ENCODE measurements around the gene RGS3. TPM values are rescaled to one million over a fixed set of nuclear protein-coding genes. Genes with fewer than 3 reads are reported as not detected.

The RGS3 gene
- total RNA-seq, 2 experiments from 2014 or later: 22.8 to 32.9 TPM

DNA sequence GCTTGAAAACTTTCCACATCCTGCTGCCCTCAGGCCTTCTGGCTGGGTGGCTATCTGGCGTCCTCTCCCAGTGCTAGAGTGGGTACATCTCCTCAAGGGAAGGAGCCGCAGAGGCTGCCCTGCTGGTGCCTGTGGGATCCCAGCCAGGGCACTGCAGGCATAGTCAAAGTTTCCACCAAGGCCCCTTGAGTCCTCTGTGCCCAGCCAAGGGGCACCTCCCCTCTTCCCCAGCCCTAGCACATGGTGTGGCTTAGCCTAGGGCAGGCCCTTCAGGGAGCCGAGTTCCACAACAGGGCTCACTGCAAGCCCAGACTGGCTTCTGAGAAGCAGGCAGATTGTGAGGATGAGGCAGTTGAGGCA, 103.2 kb downstream of the RGS3 start:
- Histone ChIP-seq H3K4me3 (ENCODE audit: low read depth, low read length, poor library complexity, severe bottlenecking) (no peak overlapping the region), H3K4me1 (ENCODE audit: insufficient read depth, low read length, poor library complexity, severe bottlenecking) (peaks cover 12% of the 10 kb centered on the region), H3K79me2 (ENCODE audit: insufficient read depth, low read depth, low read length) (no peaks in the 10 kb centered on the region), H3K9me2 (ENCODE audit: insufficient read depth, low read length) (no peaks in the 10 kb centered on the region), H3K4me2 (ENCODE audit: low read length) (no peak overlapping the region), H3K27ac (ENCODE audit: low read depth, low read length, poor library complexity, severe bottlenecking) (no peak overlapping the region), H2AFZ (ENCODE audit: low read length) (no peak overlapping the region), H4K20me1 (ENCODE audit: insufficient read depth, low read length) (no peaks in the 10 kb centered on the region), H3K36me3 (ENCODE audit: insufficient read depth, low read length) (no peaks in the 10 kb centered on the region), H3K9me3 (ENCODE audit: low read length) (no peaks in the 10 kb centered on the region)
- POLR2A ChIA-PET: interaction anchor here (1.6 kb wide), 1 partner anchor 43 kb away, joined by 4 read pairs; no protein-coding TSS in a partner anchor
- intact Hi-C loops (cut with micrococcal nuclease; ENCODE audit: unreplicated experiment): no loop called here
- TF ChIP-seq, protein P1, sequence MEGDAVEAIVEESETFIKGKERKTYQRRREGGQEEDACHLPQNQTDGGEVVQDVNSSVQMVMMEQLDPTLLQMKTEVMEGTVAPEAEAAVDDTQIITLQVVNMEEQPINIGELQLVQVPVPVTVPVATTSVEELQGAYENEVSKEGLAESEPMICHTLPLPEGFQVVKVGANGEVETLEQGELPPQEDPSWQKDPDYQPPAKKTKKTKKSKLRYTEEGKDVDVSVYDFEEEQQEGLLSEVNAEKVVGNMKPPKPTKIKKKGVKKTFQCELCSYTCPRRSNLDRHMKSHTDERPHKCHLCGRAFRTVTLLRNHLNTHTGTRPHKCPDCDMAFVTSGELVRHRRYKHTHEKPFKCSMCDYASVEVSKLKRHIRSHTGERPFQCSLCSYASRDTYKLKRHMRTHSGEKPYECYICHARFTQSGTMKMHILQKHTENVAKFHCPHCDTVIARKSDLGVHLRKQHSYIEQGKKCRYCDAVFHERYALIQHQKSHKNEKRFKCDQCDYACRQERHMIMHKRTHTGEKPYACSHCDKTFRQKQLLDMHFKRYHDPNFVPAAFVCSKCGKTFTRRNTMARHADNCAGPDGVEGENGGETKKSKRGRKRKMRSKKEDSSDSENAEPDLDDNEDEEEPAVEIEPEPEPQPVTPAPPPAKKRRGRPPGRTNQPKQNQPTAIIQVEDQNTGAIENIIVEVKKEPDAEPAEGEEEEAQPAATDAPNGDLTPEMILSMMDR (conservative IDR thresholded peaks at IDR 0.05; ENCODE audit: low read length): no peak
- TF ChIP-seq EZH2phosphoT487 (IDR thresholded peaks at IDR 0.05; ENCODE audit: borderline replicate concordance, low read depth, low read length): no peak
- CTCF ChIA-PET (ENCODE audit: unreplicated experiment): interaction anchor here (0.7 kb wide), 1 partner anchor 16 kb away, joined by 3 read pairs; no protein-coding TSS in a partner anchor
- BruUV-seq (replicated peaks): no TSS peak
- no peak for DNase-seq (ENCODE audit: low spot score)

DNA sequence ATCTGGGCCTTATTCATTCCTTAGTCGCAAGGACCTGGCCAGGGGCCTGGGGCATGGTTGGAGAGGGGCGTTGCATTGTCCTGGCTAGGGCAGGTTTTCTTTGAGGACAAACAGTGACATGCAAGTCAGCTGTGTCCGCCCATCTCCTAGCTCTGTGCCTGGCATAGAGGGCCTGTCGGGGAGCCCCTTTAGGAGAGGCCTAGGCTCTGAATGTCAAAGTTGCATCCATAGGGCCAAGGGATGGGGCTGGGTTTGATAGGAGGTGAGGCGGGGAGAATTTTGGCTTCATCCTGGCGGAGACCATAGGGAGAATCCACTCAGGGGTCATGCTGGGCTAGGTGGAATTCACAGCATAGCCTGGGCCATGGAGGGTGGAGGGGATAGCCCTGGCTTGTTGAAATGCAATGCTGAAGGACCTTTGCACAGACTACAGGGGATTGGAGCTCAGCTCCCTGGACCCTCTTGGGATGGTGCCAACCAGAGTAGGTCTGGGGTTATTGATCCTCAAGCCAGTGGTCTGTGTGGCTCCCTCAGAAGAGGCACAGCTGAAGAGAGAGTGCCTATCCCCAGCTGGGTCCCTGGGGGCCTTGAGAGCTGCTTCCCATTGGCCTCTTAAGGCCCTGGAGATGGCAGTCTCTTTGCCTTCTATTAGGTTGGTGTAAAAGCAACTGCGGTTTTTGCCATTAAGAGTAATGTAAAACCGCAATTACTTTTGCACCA, 104.0 kb downstream of the RGS3 start:
- H3K79me2 ChIP-seq (ENCODE audit: insufficient read depth, low read depth, low read length): no peaks in the 10 kb centered on the region
- no peaks in the 10 kb centered on the region for H4K20me1 ChIP-seq (ENCODE audit: insufficient read depth, low read length)
- ChIA-PET POLR2A (no interaction called here), CTCF (ENCODE audit: unreplicated experiment) (no interaction called here)
- no peaks in the 10 kb centered on the region for H3K9me3 ChIP-seq (ENCODE audit: low read length)
- no peak overlapping the region for H3K27ac ChIP-seq (ENCODE audit: low read depth, low read length, poor library complexity, severe bottlenecking)
- H2AFZ ChIP-seq (ENCODE audit: low read length): no peak overlapping the region
- no peaks in the 10 kb centered on the region for H3K36me3 ChIP-seq (ENCODE audit: insufficient read depth, low read length)
- no peaks in the 10 kb centered on the region for H3K9me2 ChIP-seq (ENCODE audit: insufficient read depth, low read length)
- TF ChIP-seq, protein P1 (conservative IDR thresholded peaks at IDR 0.05; ENCODE audit: low read length): no peak
- no peak for TF ChIP-seq EZH2phosphoT487 (IDR thresholded peaks at IDR 0.05; ENCODE audit: borderline replicate concordance, low read depth, low read length)
- DNase-seq (ENCODE audit: low spot score): no peak
- H3K4me2 ChIP-seq (ENCODE audit: low read length): no peak overlapping the region
- no TSS peak for BruUV-seq (replicated peaks)
- no peak overlapping the region for H3K4me3 ChIP-seq (ENCODE audit: low read depth, low read length, poor library complexity, severe bottlenecking)
- intact Hi-C loops (cut with micrococcal nuclease; ENCODE audit: unreplicated experiment): no loop called here
- H3K4me1 ChIP-seq (ENCODE audit: insufficient read depth, low read length, poor library complexity, severe bottlenecking): peaks cover 12% of the 10 kb centered on the region

DNA sequence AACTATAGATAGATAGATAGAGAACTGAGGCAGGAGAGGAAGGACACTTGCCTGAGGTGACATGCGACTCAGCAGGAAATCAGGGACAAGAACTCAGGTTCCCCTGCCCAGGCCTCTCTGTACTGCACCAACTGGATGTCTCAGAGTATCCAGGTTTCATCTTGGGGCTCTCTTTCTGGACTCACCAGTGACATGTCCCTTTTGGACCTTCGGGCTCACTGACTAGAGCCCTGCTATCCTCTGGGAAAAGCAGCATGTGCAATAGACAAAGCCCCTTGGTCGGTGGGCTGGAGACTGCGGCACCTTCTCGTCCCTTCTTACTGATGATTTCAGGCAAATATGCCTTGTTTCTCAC, 104.5 kb downstream of the RGS3 start:
- CTCF ChIA-PET (ENCODE audit: unreplicated experiment): no interaction called here
- H3K4me2 ChIP-seq (ENCODE audit: low read length): no peak overlapping the region
- no peak for DNase-seq (ENCODE audit: low spot score)
- peaks cover 13% of the 10 kb centered on the region for H3K4me1 ChIP-seq (ENCODE audit: insufficient read depth, low read length, poor library complexity, severe bottlenecking)
- H3K79me2 ChIP-seq (ENCODE audit: insufficient read depth, low read depth, low read length): no peaks in the 10 kb centered on the region
- H3K4me3 ChIP-seq (ENCODE audit: low read depth, low read length, poor library complexity, severe bottlenecking): no peak overlapping the region
- no peaks in the 10 kb centered on the region for H3K9me3 ChIP-seq (ENCODE audit: low read length)
- H2AFZ ChIP-seq (ENCODE audit: low read length): no peak overlapping the region
- H3K27ac ChIP-seq (ENCODE audit: low read depth, low read length, poor library complexity, severe bottlenecking): no peak overlapping the region
- H4K20me1 ChIP-seq (ENCODE audit: insufficient read depth, low read length): no peaks in the 10 kb centered on the region
- intact Hi-C loops (cut with micrococcal nuclease; ENCODE audit: unreplicated experiment): no loop called here
- no peaks in the 10 kb centered on the region for H3K9me2 ChIP-seq (ENCODE audit: insufficient read depth, low read length)
- H3K36me3 ChIP-seq (ENCODE audit: insufficient read depth, low read length): no peaks in the 10 kb centered on the region
- no TSS peak for BruUV-seq (replicated peaks)
- POLR2A ChIA-PET: no interaction called here
- TF ChIP-seq, protein P1 (conservative IDR thresholded peaks at IDR 0.05; ENCODE audit: low read length): no peak
- no peak for TF ChIP-seq EZH2phosphoT487 (IDR thresholded peaks at IDR 0.05; ENCODE audit: borderline replicate concordance, low read depth, low read length)
